CD4-positive, alpha-beta T cell (primary cell): ENCODE results near the gene LANCL2. TPM values are rescaled to one million over a fixed set of nuclear protein-coding genes. Genes with fewer than 3 reads are reported as not detected.

Experiments used
- ATAC-seq: fragments of 200-7000 bp; cut with Tn5 transposase; one replicate; pipeline ENCODE4 v1.10.0; 2022; ENCODE audit warnings: mild to moderate bottlenecking; ENCODE audit not compliant: poor library complexity
- CTCF ChIA-PET: fragments of 350-600 bp; sonication (Branson Sonifier 250); formaldehyde crosslinking; loops from one replicate; lab custom pipeline; 2021; ENCODE audit warnings: antibody characterized with exemption, inconsistent platforms; lab: Charles Lee
- POLR2A ChIA-PET: fragments of 350-600 bp; sonication (Branson Sonifier 250); formaldehyde crosslinking; loops from one replicate; lab custom pipeline; 2021; ENCODE audit warnings: antibody characterized with exemption, inconsistent platforms; lab: Charles Lee
- DNase-seq, 14 experiments: peaks; one replicate each; pipeline ENCODE4 v3.0.0-alpha.2; 2013 to 2020; ENCODE audit warnings: mixed read lengths in 2 of 14
- H3K27ac ChIP-seq, 2 donors: one replicate each; pipeline versions ENCODE4 v1.5.1 to v1.7.0; 2013; ENCODE audit warnings: low read length in 2 of 2, low read depth in 1 of 2, mild to moderate bottlenecking in 1 of 2
- H3K27me3 ChIP-seq, 2 experiments: 1 replicate in 1 of 2; 2 replicates in 1 of 2; pipeline versions ENCODE4 v1.6.1 to v1.7.0; 2013; ENCODE audit warnings: low read length in 2 of 2, control low read depth in 1 of 2, mild to moderate bottlenecking in 1 of 2, moderate library complexity in 1 of 2; ENCODE audit not compliant: insufficient read depth in 2 of 2, control insufficient read depth in 1 of 2
- H3K36me3 ChIP-seq: one replicate; pipeline ENCODE4 v1.6.1; 2013; ENCODE audit warnings: low read length, control low read depth; ENCODE audit not compliant: insufficient read depth
- H3K4me1 ChIP-seq: one replicate; pipeline ENCODE4 v1.6.1; 2013; ENCODE audit warnings: low read length, control low read depth; ENCODE audit not compliant: insufficient read depth
- H3K4me3 ChIP-seq: one replicate; pipeline ENCODE4 v1.5.1; 2013; ENCODE audit warnings: mild to moderate bottlenecking, low read length, moderate library complexity
- H3K9me3 ChIP-seq, 2 experiments: 1 replicate in 1 of 2; 2 replicates in 1 of 2; pipeline versions ENCODE4 v1.6.1 to v1.7.0; 2013; ENCODE audit warnings: low read length in 2 of 2, mild to moderate bottlenecking in 2 of 2, control low read depth in 1 of 2, moderate library complexity in 1 of 2; ENCODE audit not compliant: control insufficient read depth in 1 of 2, insufficient read depth in 1 of 2
- H3K27ac Mint-ChIP-seq: one replicate; pipeline ENCODE4 v1.8.0; 2020; ENCODE audit warnings: mixed read lengths
- H3K27me3 Mint-ChIP-seq: one replicate; pipeline ENCODE4 v1.8.0; 2021; ENCODE audit warnings: mixed read lengths
- H3K36me3 Mint-ChIP-seq: one replicate; pipeline ENCODE4 v1.8.0; 2021; ENCODE audit warnings: low read depth, mixed read lengths
- H3K4me1 Mint-ChIP-seq: one replicate; pipeline ENCODE4 v1.8.0; 2021; ENCODE audit warnings: low read depth, mixed read lengths
- H3K4me3 Mint-ChIP-seq: one replicate; pipeline ENCODE4 v1.8.0; 2020; ENCODE audit warnings: mild to moderate bottlenecking, mixed read lengths
- H3K9me3 Mint-ChIP-seq: one replicate; pipeline ENCODE4 v1.8.0; 2020; ENCODE audit warnings: mixed read lengths
- intact Hi-C, 2 experiments: fragments of 100-400 bp; cut with DNase I in 1 of 2; cut with micrococcal nuclease in 1 of 2; formaldehyde crosslinking; loops; one replicate each; pipeline versions ENCODE4 v1.15.1 to v1.9.0; 2023 to 2025; cut with DNase I, micrococcal nuclease
- total RNA-seq, 174 experiments: library from RNA in 2 of 174; stranded (reverse) in 2 of 174; gene quantifications; one replicate each; pipeline ENCODE4 v1.2.3 and lab custom pipeline; 2021 to 2026
- TF ChIP-seq, protein P1 (sequence below): fragments of 200-600 bp; IDR thresholded peaks from one replicate; pipeline ENCODE4 v1.8.0; 2022; ENCODE audit warnings: antibody characterized with exemption, mild to moderate bottlenecking

LANCL2 gene
- total RNA-seq, 2 experiments from 2014 or later, result 7.1 to 9.0 TPM

DNA sequence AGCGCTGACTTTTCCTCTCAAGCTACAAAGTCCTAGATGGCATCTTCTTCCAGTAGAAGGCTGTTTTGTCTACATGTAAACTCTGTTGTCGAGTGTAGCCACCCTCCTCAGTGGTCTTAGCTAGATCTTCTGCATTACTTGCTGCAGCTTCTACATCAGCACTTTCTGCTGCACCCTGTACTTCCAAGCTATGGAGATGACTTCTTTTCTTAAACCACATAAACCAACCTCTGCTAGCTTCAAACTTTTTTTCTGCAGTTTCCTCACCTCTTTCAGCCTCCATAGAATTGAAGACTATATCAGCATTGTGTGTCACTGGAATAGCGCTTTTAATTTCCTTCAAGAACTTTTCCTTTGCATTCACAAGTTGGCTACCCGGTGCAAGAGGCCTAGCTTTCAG lies 87.8 kb downstream of the LANCL2 start:
- POLR2A ChIA-PET, result interaction anchor here (0.8 to 1.8 kb wide), 5 partner anchors 9 to 23 kb away, joined by 3 to 16 read pairs (median 4); no protein-coding TSS in a partner anchor
- peaks cover 6% of the 10 kb centered on the region for H3K4me1 ChIP-seq
- peaks cover 42% of the 10 kb centered on the region for H3K36me3 Mint-ChIP-seq
- H3K4me1 Mint-ChIP-seq, result peaks cover 59% of the 10 kb centered on the region
- TF ChIP-seq, protein P1, sequence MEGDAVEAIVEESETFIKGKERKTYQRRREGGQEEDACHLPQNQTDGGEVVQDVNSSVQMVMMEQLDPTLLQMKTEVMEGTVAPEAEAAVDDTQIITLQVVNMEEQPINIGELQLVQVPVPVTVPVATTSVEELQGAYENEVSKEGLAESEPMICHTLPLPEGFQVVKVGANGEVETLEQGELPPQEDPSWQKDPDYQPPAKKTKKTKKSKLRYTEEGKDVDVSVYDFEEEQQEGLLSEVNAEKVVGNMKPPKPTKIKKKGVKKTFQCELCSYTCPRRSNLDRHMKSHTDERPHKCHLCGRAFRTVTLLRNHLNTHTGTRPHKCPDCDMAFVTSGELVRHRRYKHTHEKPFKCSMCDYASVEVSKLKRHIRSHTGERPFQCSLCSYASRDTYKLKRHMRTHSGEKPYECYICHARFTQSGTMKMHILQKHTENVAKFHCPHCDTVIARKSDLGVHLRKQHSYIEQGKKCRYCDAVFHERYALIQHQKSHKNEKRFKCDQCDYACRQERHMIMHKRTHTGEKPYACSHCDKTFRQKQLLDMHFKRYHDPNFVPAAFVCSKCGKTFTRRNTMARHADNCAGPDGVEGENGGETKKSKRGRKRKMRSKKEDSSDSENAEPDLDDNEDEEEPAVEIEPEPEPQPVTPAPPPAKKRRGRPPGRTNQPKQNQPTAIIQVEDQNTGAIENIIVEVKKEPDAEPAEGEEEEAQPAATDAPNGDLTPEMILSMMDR, result no peak
- H3K9me3 Mint-ChIP-seq, result peaks cover 17% of the 10 kb centered on the region
- H3K9me3 ChIP-seq, result peaks cover 0 to 12% of the 10 kb centered on the region in 2 experiments
- CTCF ChIA-PET, result no interaction called here
- no peak for DNase-seq
- H3K4me3 Mint-ChIP-seq, result peak overlapping the region; percentile 17
- intact Hi-C loops, result no loop called here
- no peak overlapping the region for H3K4me3 ChIP-seq
- no peak overlapping the region for H3K27ac ChIP-seq
- ATAC-seq, result no peak
- peaks cover 2% of the 10 kb centered on the region for H3K36me3 ChIP-seq
- no peaks in the 10 kb centered on the region for H3K27me3 ChIP-seq
- H3K27me3 Mint-ChIP-seq, result no peaks in the 10 kb centered on the region
- H3K27ac Mint-ChIP-seq, result peak overlapping the region; percentile 72

DNA sequence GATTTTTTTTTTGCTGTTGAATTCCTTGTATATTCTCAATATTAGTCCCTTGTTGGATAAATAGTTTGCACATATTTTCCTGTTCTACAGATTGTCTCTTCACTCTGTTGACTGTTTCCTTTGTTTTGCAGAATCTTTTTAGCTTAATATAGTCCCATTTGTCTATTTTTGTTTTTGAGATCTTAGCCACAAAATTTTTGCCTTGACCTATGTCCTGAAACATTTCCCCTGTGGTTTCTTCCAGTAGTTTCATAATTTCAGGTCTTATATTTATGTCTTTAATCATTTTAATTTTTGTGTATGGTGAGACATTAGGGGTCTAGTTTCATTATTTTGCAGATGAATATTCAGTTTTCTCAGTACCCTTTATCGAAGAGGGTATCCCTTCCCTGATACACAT lies 92.7 kb downstream of the LANCL2 start:
- CTCF ChIA-PET, result no interaction called here

DNA sequence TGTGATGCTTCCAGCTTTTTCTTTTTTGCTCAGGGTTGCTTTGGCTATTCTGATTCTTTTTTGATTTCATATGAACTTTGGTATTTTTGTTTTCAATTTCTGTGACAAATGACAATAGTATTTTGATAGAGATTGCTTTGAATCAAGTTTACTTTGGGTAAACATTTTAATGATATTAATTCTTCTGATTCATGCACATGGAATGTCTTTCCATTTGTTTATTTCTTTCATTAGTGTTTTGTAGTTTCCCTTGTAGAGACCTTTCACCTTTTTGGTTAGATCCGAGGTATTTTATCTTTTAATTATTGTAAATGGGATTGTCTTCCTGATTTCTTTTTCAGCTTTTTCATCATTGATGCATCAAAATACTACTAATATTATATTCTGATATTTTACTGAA lies 93.2 kb downstream of the LANCL2 start:
- Histone ChIP-seq H3K27me3 (no peaks in the 10 kb centered on the region), H3K36me3 (no peaks in the 10 kb centered on the region), H3K4me3 (no peak overlapping the region), H3K9me3 (peaks cover 6 to 12% of the 10 kb centered on the region in 2 experiments), H3K4me1 (peaks cover under 1% of the 10 kb centered on the region), H3K27ac (no peak overlapping the region)
- Mint-ChIP-seq H3K27me3 (no peaks in the 10 kb centered on the region), H3K27ac (no peak overlapping the region), H3K9me3 (peaks cover 32% of the 10 kb centered on the region), H3K4me3 (no peak overlapping the region), H3K36me3 (peaks cover 77% of the 10 kb centered on the region), H3K4me1 (peaks cover 54% of the 10 kb centered on the region)
- no peak for DNase-seq
- CTCF ChIA-PET, result interaction anchor here (0.7 kb wide), 1 partner anchor 15 kb away, joined by 3 read pairs; no protein-coding TSS in a partner anchor
- intact Hi-C loops, result no loop called here
- POLR2A ChIA-PET, result no interaction called here
- TF ChIP-seq, protein P1, result no peak
- ATAC-seq, result no peak

More for the DNA sequence above, 92.7 kb downstream of the LANCL2 start:
- Mint-ChIP-seq H3K27me3 (no peaks in the 10 kb centered on the region), H3K27ac (peak overlapping the region; percentile 56), H3K9me3 (peaks cover 32% of the 10 kb centered on the region), H3K4me3 (no peak overlapping the region), H3K36me3 (peaks cover 73% of the 10 kb centered on the region), H3K4me1 (peaks cover 54% of the 10 kb centered on the region)
- Histone ChIP-seq H3K9me3 (peaks cover 5 to 12% of the 10 kb centered on the region in 2 experiments), H3K27ac (no peak overlapping the region), H3K4me3 (no peak overlapping the region), H3K27me3 (no peaks in the 10 kb centered on the region), H3K4me1 (peaks cover 5% of the 10 kb centered on the region), H3K36me3 (no peaks in the 10 kb centered on the region)
- intact Hi-C loops, result no loop called here
- TF ChIP-seq, protein P1, result no peak
- ATAC-seq, result no peak
- no peak for DNase-seq
- POLR2A ChIA-PET, result no interaction called here
